Measurements from ENCODE around the gene IGFBP4. TPM values are rescaled to one million over a fixed set of nuclear protein-coding genes. Genes with fewer than 3 reads are reported as not detected.

The IGFBP4 gene
- total RNA-seq, 1 donor from 2014 or later = 142 TPM

- Histone ChIP-seq H3K4me3 (ENCODE audit: insufficient read depth, low read depth, low read length) (no peak overlapping the region), H3K9ac (ENCODE audit: low read length) (no peak overlapping the region), H3K36me3 (ENCODE audit: insufficient read depth, low read length) (peaks cover 20% of the 10 kb centered on the region), H4K20me1 (ENCODE audit: insufficient read depth, low read length) (peaks cover 41% of the 10 kb centered on the region), H3K27ac (ENCODE audit: low read depth, low read length) (no peak overlapping the region), H3K4me1 (ENCODE audit: insufficient read depth, low read length) (peaks cover 55% of the 10 kb centered on the region), H3K4me2 (ENCODE audit: low read length) (peak overlapping the region; percentile 6), H3K27me3 (ENCODE audit: insufficient read depth, low read length) (no peaks in the 10 kb centered on the region), H3K9me3 (ENCODE audit: insufficient read depth, low read depth, low read length) (no peaks in the 10 kb centered on the region), H2AFZ (ENCODE audit: low read depth, low read length) (no peak overlapping the region), H3K79me2 (ENCODE audit: insufficient read depth, low read length) (peaks cover 13% of the 10 kb centered on the region)
- H3K4me1 Mint-ChIP-seq (ENCODE audit: low read depth, unreplicated experiment) = peaks cover 39% of the 10 kb centered on the region
- H3K36me3 Mint-ChIP-seq (ENCODE audit: low read depth, unreplicated experiment) = peaks cover 31% of the 10 kb centered on the region
- H3K4me3 Mint-ChIP-seq (ENCODE audit: unreplicated experiment) = peak overlapping the region; percentile 31
- TF ChIP-seq, protein P1, sequence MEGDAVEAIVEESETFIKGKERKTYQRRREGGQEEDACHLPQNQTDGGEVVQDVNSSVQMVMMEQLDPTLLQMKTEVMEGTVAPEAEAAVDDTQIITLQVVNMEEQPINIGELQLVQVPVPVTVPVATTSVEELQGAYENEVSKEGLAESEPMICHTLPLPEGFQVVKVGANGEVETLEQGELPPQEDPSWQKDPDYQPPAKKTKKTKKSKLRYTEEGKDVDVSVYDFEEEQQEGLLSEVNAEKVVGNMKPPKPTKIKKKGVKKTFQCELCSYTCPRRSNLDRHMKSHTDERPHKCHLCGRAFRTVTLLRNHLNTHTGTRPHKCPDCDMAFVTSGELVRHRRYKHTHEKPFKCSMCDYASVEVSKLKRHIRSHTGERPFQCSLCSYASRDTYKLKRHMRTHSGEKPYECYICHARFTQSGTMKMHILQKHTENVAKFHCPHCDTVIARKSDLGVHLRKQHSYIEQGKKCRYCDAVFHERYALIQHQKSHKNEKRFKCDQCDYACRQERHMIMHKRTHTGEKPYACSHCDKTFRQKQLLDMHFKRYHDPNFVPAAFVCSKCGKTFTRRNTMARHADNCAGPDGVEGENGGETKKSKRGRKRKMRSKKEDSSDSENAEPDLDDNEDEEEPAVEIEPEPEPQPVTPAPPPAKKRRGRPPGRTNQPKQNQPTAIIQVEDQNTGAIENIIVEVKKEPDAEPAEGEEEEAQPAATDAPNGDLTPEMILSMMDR (IDR thresholded peaks at IDR 0.05; ENCODE audit: insufficient read depth, low read depth, low read length) = no peak
- TF ChIP-seq EZH2 (IDR thresholded peaks at IDR 0.05; ENCODE audit: insufficient read depth, low read length) = no peak
- no peaks in the 10 kb centered on the region for H3K27me3 Mint-ChIP-seq (ENCODE audit: low read depth, unreplicated experiment)
- DNase-seq (ENCODE audit: low read depth) = peak; percentile 57
- FAIRE-seq = no peak
- H3K27ac Mint-ChIP-seq (ENCODE audit: unreplicated experiment) = peak overlapping the region; percentile 34
- no peaks in the 10 kb centered on the region for H3K9me3 Mint-ChIP-seq (ENCODE audit: unreplicated experiment)
Measured at GRCh38 chr17:40453881-40454612, 10.8 kb downstream of the IGFBP4 start.

DNA sequence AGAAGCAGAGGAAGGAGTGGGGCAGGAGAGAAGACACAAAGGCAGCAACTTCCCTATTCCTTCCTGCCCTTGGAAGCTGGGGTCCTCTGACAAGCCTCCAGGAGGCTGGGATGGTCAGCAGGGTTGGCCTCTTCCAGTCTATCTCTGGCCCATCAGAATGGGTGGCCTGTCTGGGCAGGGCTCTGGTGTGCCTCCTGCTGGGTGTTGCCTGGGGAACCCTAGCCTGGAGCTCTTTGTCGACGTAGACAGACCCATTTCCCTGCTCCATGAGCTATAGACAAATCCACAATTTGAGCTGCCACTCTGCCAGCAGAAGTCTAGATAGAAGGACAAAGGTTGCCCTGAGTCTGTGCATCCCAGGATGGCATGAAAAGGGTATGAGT, 11.4 kb downstream of the IGFBP4 start:
- H3K27ac ChIP-seq (ENCODE audit: low read depth, low read length) = no peak overlapping the region
- H4K20me1 ChIP-seq (ENCODE audit: insufficient read depth, low read length) = peaks cover 38% of the 10 kb centered on the region
- no peaks in the 10 kb centered on the region for H3K27me3 ChIP-seq (ENCODE audit: insufficient read depth, low read length)
- H3K9ac ChIP-seq (ENCODE audit: low read length) = no peak overlapping the region
- H3K4me3 ChIP-seq (ENCODE audit: insufficient read depth, low read depth, low read length) = no peak overlapping the region
- peaks cover 55% of the 10 kb centered on the region for H3K4me1 ChIP-seq (ENCODE audit: insufficient read depth, low read length)
- FAIRE-seq (no peak), DNase-seq (ENCODE audit: low read depth) (no peak)
- peak overlapping the region; percentile 31 for H3K4me3 Mint-ChIP-seq (ENCODE audit: unreplicated experiment)
- TF ChIP-seq, protein P1 (IDR thresholded peaks at IDR 0.05; ENCODE audit: insufficient read depth, low read depth, low read length) = no peak
- no peak for TF ChIP-seq EZH2 (IDR thresholded peaks at IDR 0.05; ENCODE audit: insufficient read depth, low read length)
- H3K9me3 ChIP-seq (ENCODE audit: insufficient read depth, low read depth, low read length) = no peaks in the 10 kb centered on the region
- peaks cover 33% of the 10 kb centered on the region for H3K36me3 Mint-ChIP-seq (ENCODE audit: low read depth, unreplicated experiment)
- H3K79me2 ChIP-seq (ENCODE audit: insufficient read depth, low read length) = peaks cover 11% of the 10 kb centered on the region
- H3K4me2 ChIP-seq (ENCODE audit: low read length) = peak overlapping the region; percentile 6
- H3K27me3 Mint-ChIP-seq (ENCODE audit: low read depth, unreplicated experiment) = no peaks in the 10 kb centered on the region
- no peak overlapping the region for H3K27ac Mint-ChIP-seq (ENCODE audit: unreplicated experiment)
- peaks cover 43% of the 10 kb centered on the region for H3K4me1 Mint-ChIP-seq (ENCODE audit: low read depth, unreplicated experiment)
- peaks cover 24% of the 10 kb centered on the region for H3K36me3 ChIP-seq (ENCODE audit: insufficient read depth, low read length)
- no peaks in the 10 kb centered on the region for H3K9me3 Mint-ChIP-seq (ENCODE audit: unreplicated experiment)
- no peak overlapping the region for H2AFZ ChIP-seq (ENCODE audit: low read depth, low read length)

- Histone ChIP-seq H3K9me3 (ENCODE audit: insufficient read depth, low read depth, low read length) (no peaks in the 10 kb centered on the region), H3K4me3 (ENCODE audit: insufficient read depth, low read depth, low read length) (no peak overlapping the region), H2AFZ (ENCODE audit: low read depth, low read length) (no peak overlapping the region), H3K27ac (ENCODE audit: low read depth, low read length) (no peak overlapping the region), H3K4me2 (ENCODE audit: low read length) (no peak overlapping the region), H4K20me1 (ENCODE audit: insufficient read depth, low read length) (peaks cover 20% of the 10 kb centered on the region), H3K36me3 (ENCODE audit: insufficient read depth, low read length) (peaks cover 24% of the 10 kb centered on the region), H3K4me1 (ENCODE audit: insufficient read depth, low read length) (peaks cover 52% of the 10 kb centered on the region), H3K9ac (ENCODE audit: low read length) (no peak overlapping the region), H3K79me2 (ENCODE audit: insufficient read depth, low read length) (no peaks in the 10 kb centered on the region), H3K27me3 (ENCODE audit: insufficient read depth, low read length) (no peaks in the 10 kb centered on the region)
- Mint-ChIP-seq H3K27ac (ENCODE audit: unreplicated experiment) (no peak overlapping the region), H3K4me3 (ENCODE audit: unreplicated experiment) (no peak overlapping the region), H3K9me3 (ENCODE audit: unreplicated experiment) (no peaks in the 10 kb centered on the region), H3K27me3 (ENCODE audit: low read depth, unreplicated experiment) (no peaks in the 10 kb centered on the region), H3K36me3 (ENCODE audit: low read depth, unreplicated experiment) (peaks cover 29% of the 10 kb centered on the region), H3K4me1 (ENCODE audit: low read depth, unreplicated experiment) (peaks cover 40% of the 10 kb centered on the region)
- DNase-seq (ENCODE audit: low read depth) (no peak), FAIRE-seq (no peak)
- TF ChIP-seq, protein P1 (IDR thresholded peaks at IDR 0.05; ENCODE audit: insufficient read depth, low read depth, low read length) = no peak
- no peak for TF ChIP-seq EZH2 (IDR thresholded peaks at IDR 0.05; ENCODE audit: insufficient read depth, low read length)
Measured at GRCh38 chr17:40456396-40456951, 13.2 kb downstream of the IGFBP4 start.

Data from astrocyte (in vitro differentiated cells and primary cell).